Measurements from ENCODE around the gene SEC63.
"Not testable (repeated sequence)": the region's sequence is repeated elsewhere in the genome, so short reads cannot be mapped to it uniquely, and the experiment has no call there.

Gene SEC63

DNA sequence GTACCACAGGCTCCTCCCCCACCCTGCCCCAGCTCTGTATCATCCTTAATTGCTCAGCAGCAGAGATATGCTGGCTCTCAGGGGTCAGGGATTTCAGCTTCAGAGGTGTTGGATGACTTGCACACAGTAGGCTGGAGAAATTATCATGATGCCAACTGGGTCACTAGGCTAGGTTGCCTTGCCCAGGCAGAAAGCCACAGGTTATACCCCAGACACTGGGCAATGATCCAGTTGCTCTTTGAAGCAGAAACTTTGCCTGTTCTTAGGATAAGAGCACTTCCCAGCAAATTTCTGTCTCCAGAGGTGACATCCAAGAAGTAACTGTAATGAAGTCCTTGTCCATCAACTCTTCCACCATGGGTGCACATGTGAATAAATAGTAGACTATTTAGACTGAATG is 95.6 kb downstream of the SEC63 start:
- no peak for DNase-seq (ENCODE audit: low read depth in 3 of 3, low spot score in 1 of 3)

DNA sequence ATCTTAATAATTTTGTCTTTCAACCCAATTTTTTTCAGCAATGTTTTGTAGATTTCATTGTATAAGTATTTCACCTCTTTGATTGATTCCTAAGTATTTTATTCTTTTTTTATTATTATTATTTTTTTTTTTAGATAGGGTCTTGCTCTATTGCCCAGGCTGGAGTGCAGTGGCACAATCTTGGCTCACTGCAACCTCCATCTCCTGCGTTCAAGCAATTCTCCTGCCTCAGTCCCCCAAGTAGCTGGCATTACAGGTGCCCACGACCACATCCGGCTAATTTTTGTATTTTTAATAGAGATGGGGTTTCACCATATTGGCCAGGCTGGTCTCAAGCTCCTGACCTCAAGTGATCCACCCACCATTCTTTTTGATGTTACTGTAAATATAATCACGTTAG is 97.0 kb downstream of the SEC63 start:
- DNase-seq (ENCODE audit: low read depth in 3 of 3, low spot score in 1 of 3), result not testable (repeated sequence)

DNA sequence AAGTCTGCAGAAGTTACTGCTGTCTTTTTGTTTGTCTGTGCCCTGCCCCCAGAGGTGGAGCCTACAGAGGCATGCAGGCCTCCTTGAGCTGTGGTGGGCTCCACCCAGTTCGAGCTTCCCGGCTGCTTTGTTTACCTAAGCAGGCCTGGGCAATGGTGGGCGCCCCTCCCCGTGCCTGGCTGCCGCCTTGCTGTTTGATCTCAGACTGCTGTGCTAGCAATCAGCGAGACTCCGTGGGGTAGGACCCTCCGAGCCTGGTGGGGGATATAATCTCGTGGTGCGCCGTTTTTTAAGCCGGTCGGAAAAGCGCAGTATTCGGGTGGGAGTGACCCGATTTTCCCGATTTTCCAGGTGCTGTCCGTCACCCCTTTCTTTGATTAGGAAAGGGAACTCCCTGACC is 97.9 kb downstream of the SEC63 start:
- not testable (repeated sequence) for DNase-seq (ENCODE audit: low read depth in 3 of 3, low spot score in 1 of 3)

DNA sequence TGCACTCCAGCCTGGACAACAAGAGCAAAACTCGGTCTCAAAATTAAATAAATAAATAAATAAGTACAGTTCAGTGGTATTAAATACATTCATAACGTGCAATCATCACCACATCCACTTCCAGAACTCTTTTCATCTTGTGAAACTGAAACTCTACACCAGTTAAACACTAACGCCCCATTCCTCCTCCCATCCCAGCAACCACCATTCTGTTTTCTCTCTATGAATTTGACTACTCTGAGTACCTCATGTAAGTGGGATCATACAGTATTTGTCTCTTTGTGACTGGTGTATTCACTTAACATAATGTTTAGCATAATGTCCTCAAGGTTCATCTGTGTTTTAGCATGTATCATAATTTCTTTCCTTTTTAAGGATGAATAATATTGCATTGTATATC is 104.8 kb downstream of the SEC63 start:
- no peak for DNase-seq (ENCODE audit: low read depth in 3 of 3, low spot score in 1 of 3)

DNA sequence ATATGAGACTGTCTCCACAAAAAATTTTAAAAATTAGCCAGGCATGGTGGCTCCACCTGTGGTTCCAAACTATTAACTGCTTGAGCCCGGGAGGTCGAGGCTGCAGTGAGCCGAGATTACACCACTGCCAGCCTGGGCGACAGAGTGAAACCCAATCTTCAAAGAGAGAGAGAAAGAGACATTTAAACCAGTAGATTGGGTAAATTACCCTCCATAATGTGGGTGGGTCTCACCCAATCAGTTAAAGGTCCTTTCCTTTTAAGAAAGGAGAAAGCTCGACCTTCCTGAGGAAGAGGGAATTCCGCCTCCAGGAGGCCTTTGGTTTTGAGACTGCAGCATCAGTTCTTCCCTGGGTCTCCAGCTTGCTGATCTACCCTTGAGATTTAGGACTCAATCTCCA is 108.7 kb downstream of the SEC63 start:
- DNase-seq (ENCODE audit: low read depth in 3 of 3, low spot score in 1 of 3), result no peak

DNA sequence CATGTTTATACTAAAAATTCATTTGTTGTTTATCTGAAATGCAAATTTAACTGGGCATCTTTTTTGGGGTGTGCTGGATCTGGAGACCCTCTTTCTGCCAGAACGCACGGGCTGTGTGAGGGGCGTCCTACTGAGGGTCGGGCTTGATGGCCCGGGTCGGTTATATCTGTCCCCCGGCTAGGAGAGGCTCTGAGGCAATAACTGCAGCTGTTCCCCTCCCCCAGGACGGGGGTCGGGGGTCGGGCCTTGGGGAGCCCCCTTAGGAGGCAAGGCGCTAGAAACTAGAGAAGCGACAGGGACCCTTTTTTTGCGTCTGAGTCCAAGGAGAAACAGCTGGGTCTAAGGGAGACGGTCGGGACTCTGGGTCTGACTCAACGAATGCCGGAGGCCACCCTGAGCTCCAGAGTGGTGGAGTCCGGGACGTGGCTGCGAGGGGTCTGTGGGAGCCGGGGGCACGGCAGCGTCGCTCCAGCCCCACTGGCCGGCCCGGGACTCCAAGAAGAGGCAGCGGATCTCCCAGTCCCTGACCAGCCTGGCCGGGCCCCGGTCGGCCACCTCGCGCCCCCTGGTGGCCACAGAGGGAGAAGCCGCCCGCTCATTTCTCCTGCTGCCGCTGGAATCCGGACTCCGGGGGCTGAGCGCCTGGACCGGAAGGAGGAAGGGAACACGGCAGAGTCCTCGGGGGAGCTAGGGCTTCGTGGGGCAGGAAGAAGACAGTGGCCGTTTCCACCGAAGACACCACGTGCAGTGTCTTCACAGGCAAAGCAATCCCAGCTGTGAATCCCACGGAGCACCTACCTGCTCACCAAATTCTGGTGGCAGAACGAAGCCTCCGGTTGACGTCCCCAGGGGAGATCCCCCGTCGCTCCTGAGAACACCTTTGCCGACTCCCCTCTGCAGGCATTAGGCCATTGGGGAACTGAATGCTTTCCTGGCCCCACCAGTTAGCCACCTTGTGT is 109.9 kb downstream of the SEC63 start:
- DNase-seq (ENCODE audit: low read depth in 3 of 3, low spot score in 1 of 3), result peak; percentile 48 to 77 (median 71)

DNA sequence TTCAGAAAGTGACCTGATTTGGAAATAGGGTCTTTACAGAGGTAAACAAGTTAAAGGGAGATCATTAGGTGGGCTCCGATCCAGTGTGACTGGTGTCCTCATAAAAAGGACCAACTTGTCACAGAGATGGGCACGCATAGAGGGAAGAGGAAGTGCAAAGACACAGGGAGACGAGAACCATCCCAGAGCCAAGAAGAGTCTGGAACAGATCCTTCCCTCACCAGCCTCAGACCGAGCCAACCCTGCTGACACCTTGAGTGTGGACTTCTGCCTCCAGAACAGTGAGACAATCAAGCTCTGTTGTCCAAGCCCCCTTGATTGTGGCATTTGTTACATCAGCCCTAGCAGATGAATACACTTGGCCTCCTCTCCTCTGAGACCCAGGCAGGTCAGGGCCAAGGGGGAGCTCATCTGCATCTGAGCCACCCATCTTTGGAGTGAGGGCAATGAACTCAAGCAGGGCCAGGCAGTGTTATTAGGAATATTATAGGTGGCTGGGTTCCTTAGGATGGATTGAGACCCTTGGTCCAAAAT is 111.7 kb downstream of the SEC63 start:
- DNase-seq (ENCODE audit: low read depth in 3 of 3, low spot score in 1 of 3), result no peak

DNA sequence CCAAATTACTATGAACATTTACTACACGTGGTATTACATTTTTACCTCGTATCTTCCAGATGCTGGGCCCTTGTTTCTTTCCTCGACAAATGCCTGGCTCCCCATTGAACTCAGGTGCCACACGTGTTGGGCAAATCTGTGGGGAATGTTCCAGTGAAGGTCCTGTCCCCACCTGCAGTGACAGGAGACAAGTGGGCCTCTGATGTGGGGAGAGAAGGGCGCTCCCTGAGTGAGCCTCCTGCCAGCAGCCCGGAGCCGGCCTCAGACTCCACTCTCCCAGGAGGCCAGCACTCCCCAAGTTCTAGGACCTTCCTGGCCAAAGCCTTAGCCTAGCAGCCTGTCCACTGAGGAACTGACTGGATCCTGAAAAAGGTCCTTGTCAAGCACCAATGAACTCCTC is 112.2 kb downstream of the SEC63 start:
- no peak for DNase-seq (ENCODE audit: low read depth in 3 of 3, low spot score in 1 of 3)

DNA sequence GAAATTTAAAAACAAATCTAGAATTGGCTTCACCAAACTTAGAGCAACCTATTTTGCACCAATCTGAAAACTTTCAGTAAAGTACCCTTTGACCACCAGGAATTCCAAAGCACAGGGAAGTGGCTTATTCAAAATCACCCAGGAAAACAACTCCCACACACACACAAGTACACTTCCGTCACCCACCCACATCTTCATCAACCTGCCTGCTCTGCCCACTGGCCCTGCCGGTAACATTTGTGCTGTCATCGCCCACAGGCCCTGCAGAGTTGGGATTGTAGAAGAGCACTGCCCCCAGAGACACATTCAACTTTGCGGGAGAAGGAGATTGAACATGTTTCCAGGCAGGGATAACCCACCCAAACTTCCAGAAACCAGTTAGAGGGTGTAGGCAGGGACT is 114.6 kb downstream of the SEC63 start:
- DNase-seq (ENCODE audit: low read depth in 3 of 3, low spot score in 1 of 3), result no peak

DNA sequence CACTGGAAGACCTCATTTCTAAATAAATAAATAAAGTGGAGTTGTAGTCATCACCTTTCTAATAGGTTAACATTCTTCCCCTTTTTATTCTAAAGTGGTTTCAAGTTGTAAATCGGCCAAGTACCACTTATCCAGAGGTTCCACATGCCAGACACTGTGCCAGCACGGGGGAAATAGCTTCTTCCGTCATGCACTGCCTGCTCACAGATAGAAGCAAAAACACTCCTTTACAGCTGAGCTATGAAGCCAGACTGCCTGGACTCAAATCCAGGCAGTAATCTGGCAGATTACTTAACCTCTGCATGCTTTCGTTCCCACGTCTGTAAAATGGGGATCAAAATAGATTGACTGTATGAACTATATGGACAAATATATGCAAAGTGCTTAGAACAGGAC is 116.7 kb downstream of the SEC63 start:
- no peak for DNase-seq (ENCODE audit: low read depth in 3 of 3, low spot score in 1 of 3)

DNA sequence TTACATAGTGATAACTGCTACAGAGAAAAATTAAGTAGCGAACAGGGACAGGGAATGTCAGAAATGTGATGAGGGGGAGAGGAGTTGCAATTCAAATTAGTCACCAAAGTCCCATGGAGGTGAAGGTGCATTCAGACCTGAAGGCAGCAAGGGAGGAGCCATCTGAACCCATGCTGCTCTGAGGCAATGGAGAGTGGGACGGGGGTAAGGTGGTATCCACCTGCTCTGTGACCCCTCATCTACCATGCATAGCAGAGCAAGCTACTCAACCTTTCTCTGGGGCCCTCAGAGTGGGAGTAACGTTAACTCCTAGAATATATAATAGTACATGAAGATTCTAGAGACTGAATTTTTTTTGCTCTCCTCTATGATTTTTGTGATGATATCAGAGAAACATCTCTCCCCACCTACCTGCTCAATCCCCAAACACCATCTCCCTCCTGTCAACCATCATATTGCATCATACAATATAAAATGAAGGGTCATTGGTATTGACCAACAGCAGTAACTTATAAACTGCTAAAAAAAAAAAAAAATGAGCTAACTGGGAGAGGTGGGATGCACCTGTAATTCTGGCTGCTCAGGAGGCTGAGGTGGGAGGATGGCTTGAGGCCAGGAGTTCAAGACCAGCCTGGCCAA is 117.3 kb downstream of the SEC63 start:
- DNase-seq (ENCODE audit: low read depth in 3 of 3, low spot score in 1 of 3), result no peak

DNA sequence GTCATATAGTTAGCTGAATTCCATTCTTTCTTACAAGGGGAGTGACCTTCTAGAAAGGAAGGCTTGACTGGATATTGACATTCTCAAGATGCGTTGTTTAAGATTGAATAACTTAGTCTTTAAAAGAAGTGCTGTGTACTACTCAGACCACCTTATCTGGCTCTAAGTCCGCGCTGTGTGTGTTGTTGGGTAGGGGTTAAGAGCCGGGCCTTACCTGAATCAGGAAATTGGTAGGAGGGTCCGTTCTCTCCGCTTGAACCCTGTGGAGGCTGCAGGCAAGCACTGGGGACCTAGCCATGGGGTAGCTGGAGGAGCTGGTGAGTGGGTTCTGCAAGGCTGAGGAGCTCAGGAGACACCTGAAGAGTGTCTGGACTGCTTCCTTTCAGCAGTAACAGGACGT is 124.9 kb downstream of the SEC63 start:
- DNase-seq (ENCODE audit: low read depth in 3 of 3, low spot score in 1 of 3), result no peak

DNA sequence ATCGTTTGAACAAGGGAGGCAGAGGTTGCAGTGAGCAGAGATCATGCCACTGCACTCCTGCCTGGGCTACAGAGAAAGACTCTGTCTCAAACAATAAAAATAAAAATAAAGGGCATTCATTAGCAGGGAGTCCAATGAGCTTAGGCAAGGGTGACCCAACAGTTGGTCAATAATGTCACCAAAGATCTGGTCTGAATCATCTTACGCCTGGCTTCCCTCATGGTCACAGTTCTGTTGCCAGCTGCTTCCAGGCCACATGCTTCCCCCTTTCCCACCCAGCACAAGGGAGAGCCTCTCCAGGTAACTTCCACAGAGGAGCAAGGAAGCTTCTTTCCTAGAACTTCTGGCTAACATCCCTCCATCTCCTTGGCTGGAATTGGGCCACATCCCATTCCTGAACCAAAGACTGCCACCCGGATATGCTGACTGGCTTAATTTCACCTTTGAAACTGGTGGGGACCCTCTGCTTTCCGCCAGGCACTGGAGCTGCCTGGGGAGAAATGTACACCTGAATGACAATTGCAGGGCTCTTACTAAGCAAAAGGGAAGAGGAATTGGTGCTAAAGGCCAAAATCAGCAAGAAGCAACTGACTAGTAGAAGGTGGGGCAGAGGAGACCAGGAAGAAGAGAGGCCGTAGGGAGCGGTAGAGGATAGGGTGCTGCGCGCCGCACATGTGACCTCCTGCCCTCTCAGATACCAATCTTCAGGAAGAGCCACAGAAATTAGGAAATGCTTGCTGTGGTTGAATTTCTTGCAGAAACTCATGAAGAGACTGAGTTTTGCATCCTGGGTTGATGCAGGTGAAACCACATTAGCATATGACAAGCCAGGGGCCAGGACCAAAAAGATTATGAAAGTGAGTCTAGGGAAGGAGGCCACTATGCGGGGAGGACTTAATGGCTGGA is 125.6 kb downstream of the SEC63 start:
- no peak for DNase-seq (ENCODE audit: low read depth in 3 of 3, low spot score in 1 of 3)

DNA sequence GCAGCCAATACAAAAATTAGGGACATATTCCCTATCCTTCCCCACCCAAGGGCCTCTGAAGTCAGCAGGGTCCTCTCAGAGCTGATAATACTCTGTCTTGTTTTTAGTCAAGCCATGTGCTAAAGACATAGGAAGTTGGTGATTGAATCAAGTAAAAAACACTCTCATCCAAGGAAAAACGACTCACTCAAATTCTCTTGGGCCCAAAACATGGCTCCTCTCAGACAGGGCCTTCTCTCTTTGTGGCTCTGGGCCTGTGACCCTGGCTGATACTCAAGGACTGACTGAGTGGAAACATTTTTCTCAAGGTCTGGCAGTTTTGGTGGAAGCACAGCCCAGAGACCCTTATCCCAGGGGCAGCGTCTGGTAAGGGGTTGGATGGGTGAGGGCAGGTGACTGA is 127.9 kb downstream of the SEC63 start:
- no peak for DNase-seq (ENCODE audit: low read depth in 3 of 3, low spot score in 1 of 3)

DNA sequence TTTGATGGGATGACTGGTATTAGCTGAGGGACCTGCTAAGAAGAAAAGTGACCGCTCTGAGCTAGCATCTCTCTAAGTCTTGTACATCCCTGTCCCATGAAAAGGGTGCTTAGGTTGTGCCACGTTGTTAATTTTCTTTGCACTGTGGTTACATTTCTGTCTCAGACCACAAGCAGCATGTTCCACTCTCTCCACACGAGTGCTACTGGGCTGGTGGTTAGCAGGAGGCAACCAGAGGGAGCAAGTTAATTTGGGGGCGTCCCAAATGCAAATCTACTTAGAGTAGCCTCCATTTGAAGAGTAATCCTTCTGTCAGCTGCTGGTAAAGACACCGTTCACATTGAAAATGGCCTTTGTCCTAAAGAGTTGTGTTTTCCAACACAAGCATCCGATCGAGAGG is 130.5 kb downstream of the SEC63 start:
- no peak for DNase-seq (ENCODE audit: low read depth in 3 of 3, low spot score in 1 of 3)

DNA sequence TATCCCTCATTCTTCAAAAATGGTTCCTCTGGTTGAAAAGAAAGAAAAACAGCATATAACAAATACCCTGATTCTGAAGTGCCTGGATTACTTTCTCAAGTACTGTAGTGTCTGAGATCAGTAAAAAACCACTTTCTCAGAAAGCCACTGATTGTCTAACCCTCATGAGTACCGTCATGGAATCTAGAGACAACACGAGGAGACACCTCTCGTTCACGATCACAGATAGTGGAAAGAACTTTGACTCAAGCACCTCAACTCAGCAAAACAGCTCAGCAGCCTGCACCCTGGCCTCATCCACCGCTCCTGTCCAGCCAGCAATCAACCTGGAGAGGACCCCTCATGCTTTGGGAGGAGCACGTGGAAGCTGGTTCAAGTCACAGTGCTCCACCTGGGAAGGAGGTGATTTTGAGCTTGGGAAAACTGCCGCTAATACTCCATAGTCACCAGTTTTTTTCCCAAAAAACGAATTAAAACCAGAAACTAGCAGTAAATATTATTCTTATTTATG is 134.9 kb downstream of the SEC63 start:
- DNase-seq (ENCODE audit: low read depth in 3 of 3, low spot score in 1 of 3), result peak in 1 of 3 donors; percentile 26

DNA sequence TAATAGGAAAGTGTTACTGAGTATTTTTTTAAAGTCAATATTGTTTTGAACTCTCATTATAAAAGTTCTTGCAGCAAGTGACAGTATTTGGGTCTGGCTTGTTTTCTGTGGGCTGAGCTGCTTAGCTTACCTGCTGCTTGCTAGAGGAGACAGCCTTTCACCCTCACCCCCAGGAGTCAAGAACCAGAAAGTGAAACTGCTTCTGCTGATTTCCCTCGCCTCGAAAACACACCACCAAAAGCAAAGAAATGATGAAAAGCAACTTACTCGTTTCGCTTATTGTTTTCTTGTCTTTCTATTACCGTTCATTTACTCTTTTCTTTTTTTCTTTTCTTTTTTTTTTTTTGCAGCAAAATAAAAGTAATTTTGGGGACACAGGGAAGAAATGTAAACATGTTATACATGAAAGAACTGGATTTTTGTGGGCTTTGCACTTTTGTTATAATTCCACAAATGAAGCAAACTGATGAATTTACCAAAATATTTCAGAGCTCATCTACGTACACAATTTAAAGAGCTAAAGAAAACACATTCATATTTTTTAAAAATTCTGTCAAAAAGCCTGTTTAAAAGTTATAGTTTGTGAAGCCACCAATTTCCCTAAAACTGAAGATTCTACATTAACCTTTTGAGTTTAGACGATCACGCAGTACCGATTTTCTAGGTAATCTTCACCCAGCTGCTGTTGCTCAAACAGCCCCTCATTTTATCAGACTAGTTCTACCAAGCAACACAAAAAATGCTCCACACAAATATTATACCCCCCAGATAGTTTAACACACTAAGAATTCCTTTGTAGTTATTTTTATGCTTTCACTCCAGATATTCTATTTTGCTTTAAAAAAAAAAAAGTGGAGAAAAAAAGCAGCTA is 135.6 kb downstream of the SEC63 start:
- peak in 1 of 3 donors; percentile 38 for DNase-seq (ENCODE audit: low read depth in 3 of 3, low spot score in 1 of 3)

DNA sequence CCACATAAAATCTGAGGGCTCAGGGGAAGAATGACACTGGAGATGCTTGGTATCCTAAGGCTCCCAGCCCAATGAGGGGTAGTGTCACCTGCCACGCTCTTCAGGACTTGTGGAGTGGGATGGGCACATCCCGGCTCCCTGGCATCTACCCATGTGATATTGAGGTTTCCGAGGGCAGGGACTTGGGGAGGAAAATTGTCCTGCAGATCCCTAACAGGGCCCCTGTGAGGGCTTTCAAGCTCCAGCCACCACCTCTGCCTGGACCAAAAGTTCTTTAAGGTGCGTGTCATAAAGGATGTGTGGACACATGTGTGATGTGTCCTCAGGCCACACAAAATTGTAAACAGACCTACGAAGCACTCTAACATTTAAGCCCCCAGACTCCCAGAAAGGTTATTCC is 136.4 kb downstream of the SEC63 start:
- no peak for DNase-seq (ENCODE audit: low read depth in 3 of 3, low spot score in 1 of 3)

DNA sequence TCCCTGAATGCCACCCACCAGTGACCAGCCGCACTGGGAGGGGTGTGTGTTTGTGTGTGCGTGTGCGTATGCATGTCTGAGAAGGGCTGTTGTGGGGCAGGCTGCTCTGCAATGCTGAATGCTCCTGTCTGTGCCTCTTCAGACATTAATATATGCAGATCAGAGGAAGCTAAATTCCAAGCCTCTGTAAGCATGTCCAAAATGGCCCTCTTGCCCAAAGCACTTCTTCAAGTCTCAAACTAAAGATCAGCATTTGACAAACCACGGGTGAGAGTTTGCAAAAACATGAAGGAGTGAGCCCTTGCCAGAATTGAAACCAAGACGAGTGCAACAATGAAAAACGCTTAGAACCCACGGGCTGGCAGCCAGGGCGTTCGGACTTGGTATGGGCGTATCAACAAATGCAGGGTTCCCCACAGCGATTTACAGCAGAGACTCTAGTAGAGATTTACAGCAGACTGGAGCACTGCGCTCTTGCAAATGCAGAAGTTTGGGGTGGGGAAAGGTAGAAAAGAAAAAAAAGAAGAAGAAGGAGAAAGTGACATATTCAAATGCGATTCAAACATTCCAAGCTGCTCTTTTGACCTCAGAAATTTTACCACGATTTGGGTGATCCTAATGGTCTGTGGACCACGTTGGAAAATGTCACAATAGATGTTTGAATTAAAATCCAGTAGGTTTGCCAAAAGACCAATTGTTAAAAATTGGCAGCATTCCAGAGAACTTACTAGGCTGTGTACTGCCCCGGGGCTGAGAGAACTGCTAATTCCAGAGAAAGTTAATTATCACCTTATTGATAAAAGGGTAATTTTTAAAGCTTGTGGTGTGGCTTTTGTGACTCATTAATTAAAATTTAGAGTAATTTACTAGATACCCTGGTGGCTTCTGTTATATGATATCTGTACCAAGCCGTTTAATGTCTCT is 137.4 kb downstream of the SEC63 start:
- no peak for DNase-seq (ENCODE audit: low read depth in 3 of 3, low spot score in 1 of 3)

Data from stimulated activated CD4-positive, alpha-beta T cell treated with anti-CD3 and anti-CD28 coated beads, TNF-alpha, amount 100 ng/mL, for 1 hour (primary cell).